T-cell (primary cell): ENCODE results near the gene LMX1A. TPM values are rescaled to one million over a fixed set of nuclear protein-coding genes. Genes with fewer than 3 reads are reported as not detected.

Experiments
- ATAC-seq, 4 experiments: fragments of 200-7000 bp in 3 of 4; fragments of 150-1000 bp in 1 of 4; cut with Tn5 transposase; replicated peaks in 1 of 4; 1 replicate in 3 of 4; 2 replicates in 1 of 4; pipeline ENCODE4 v1.10.0; 2021; ENCODE audit warnings: moderate library complexity in 3 of 4, mild to moderate bottlenecking in 2 of 4, moderate number of reproducible peaks in 1 of 4
- CTCF ChIA-PET, 2 donors: fragments of 300-600 bp; sonication (Branson Sonifier 250); formaldehyde crosslinking; loops; one replicate each; lab custom pipeline; 2022; ENCODE audit warnings: antibody characterized with exemption in 2 of 2; lab: Charles Lee
- POLR2A ChIA-PET, 2 donors: fragments of 300-600 bp; sonication (Branson Sonifier 250); formaldehyde crosslinking; loops; one replicate each; lab custom pipeline; 2022; ENCODE audit warnings: antibody characterized with exemption in 2 of 2; lab: Charles Lee
- DNase-seq, 35 experiments: peaks; one replicate each; pipeline versions ENCODE4 v3.0.0 to v3.0.0-alpha.2; 2013 to 2023
- H3K27ac ChIP-seq: one replicate; pipeline ENCODE4 v1.5.1; 2013; ENCODE audit warnings: low read length
- H3K27me3 ChIP-seq, 2 experiments: replicated peaks in 1 of 2; 1 replicate in 1 of 2; 2 replicates in 1 of 2; pipeline versions ENCODE4 v1.6.1 to v1.7.0; 2013; ENCODE audit warnings: low read length in 1 of 2, mixed read lengths in 1 of 2; ENCODE audit not compliant: control insufficient read depth in 2 of 2, insufficient read depth in 2 of 2; ENCODE audit errors: extremely low read depth in 1 of 2
- H3K36me3 ChIP-seq, 2 donors: 1 replicate in 1 of 2; 2 replicates in 1 of 2; pipeline versions ENCODE4 v1.6.1 to v1.7.0; 2013; ENCODE audit warnings: low read length in 1 of 2; ENCODE audit not compliant: control insufficient read depth in 2 of 2, insufficient read depth in 1 of 2; ENCODE audit errors: extremely low read depth in 1 of 2
- H3K4me1 ChIP-seq, 2 experiments: 1 replicate in 1 of 2; 2 replicates in 1 of 2; pipeline versions ENCODE4 v1.6.1 to v1.7.0; 2013; ENCODE audit warnings: low read length in 2 of 2, mixed read lengths in 1 of 2; ENCODE audit not compliant: insufficient read depth in 2 of 2, control insufficient read depth in 1 of 2; ENCODE audit errors: extremely low read depth in 1 of 2
- H3K4me3 ChIP-seq, 2 donors: 1 replicate in 1 of 2; 2 replicates in 1 of 2; pipeline versions ENCODE4 v1.5.1 to v1.7.0; 2013; ENCODE audit warnings: mild to moderate bottlenecking in 2 of 2, low read length in 1 of 2, moderate library complexity in 1 of 2; ENCODE audit not compliant: control insufficient read depth in 1 of 2; ENCODE audit errors: extremely low read depth in 1 of 2
- H3K9me3 ChIP-seq: 2 replicates; pipeline ENCODE4 v1.7.0; 2013
- H3K27ac Mint-ChIP-seq, 2 donors: one replicate each; pipeline ENCODE4 v1.8.0; 2020 to 2021; ENCODE audit warnings: mild to moderate bottlenecking in 2 of 2, mixed read lengths in 2 of 2
- H3K27me3 Mint-ChIP-seq, 2 donors: one replicate each; pipeline ENCODE4 v1.8.0; 2021 to 2022; ENCODE audit warnings: mixed read lengths in 2 of 2
- H3K36me3 Mint-ChIP-seq: one replicate; pipeline ENCODE4 v1.8.0; 2021; ENCODE audit warnings: mixed read lengths
- H3K4me1 Mint-ChIP-seq, 3 donors: one replicate each; pipeline ENCODE4 v1.8.0; 2020 to 2022; ENCODE audit warnings: mixed read lengths in 3 of 3, mild to moderate bottlenecking in 1 of 3
- H3K4me3 Mint-ChIP-seq, 3 donors: one replicate each; pipeline ENCODE4 v1.8.0; 2020 to 2022; ENCODE audit warnings: mild to moderate bottlenecking in 3 of 3, mixed read lengths in 3 of 3, moderate library complexity in 3 of 3
- H3K9me3 Mint-ChIP-seq, 3 donors: one replicate each; pipeline ENCODE4 v1.8.0; 2020 to 2022; ENCODE audit warnings: mixed read lengths in 3 of 3
- WGBS: methylation state at CpG from one replicate; pipeline ENCODE4 v1.1.5; 2013; ENCODE audit warnings: missing lambda C conversion rate; ENCODE audit not compliant: insufficient coverage; 5-methylcytosine and 5-hydroxymethylcytosine counted together
- total RNA-seq, 35 experiments: library from RNA in 6 of 35; stranded (reverse) in 6 of 35; fragments of 120-200 nt in 1 of 35; gene quantifications; one replicate each; pipeline versions ENCODE4 v1.2.1 to v1.2.4 and lab custom pipeline; 2013 to 2026

The LMX1A gene
- total RNA-seq, 5 donors from 2014 or later (not counting 1 experiment from before 2014, with no cell fraction given): not detected

DNA sequence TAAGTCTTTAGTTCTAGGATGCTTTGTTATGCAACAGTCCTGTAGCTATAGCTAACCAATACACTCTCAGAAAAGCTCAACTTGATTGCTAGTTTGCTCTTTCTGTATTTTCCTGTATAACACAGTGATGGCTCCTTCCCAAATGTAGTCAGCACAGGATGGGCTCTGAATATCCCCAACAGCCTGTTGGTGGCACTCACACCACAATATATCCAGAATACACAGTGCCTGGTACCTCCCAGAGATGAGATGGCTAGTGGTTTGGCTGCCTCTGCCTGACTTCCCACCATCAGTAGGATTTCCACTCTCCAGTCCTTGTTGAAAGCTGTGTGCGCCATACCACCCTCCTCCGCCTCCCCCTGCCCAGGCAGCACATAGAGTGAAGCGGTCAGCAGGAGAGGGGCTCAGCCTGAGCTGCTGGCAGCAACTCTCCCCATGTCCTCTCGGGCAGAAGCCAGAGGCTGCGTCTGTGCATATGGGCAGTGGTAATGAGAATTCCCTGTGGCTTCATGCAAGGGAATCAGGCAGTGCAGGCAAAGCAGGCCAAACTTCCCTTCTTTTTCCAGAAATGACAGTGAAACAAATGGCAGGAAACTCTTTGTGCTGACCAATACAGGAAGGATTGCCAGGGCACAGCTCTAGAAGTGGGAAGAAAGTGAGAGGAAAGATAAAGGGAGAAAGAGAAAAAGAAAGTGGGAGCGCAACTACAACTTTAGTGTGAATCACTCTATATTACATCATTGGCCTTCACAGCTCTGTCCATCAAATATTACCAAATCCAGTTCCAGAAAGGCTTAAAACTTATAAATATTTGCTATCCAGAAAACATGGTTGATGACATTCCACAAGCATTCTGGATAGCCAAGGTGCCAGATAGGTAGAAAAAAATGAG is 49.7 kb downstream of the LMX1A start:
- Histone ChIP-seq H3K4me1 (no peaks in the 10 kb centered on the region), H3K36me3 (no peaks in the 10 kb centered on the region), H3K4me3 (no peak overlapping the region), H3K9me3 (no peaks in the 10 kb centered on the region), H3K27ac (no peak overlapping the region), H3K27me3 (no peaks in the 10 kb centered on the region)
- ChIA-PET POLR2A (no interaction called here), CTCF (interaction anchor here in 1 of 2 donors (0.5 kb wide), 1 partner anchor 141 kb away, joined by 4 read pairs; no protein-coding TSS in a partner anchor)
- no peak overlapping the region for H3K4me3 Mint-ChIP-seq
- no peaks in the 10 kb centered on the region for H3K36me3 Mint-ChIP-seq
- 57% methylated on average over 5 of the region's 6 CpGs for WGBS
- ATAC-seq (no peak), DNase-seq (no peak)
- peaks cover 0 to 2% (median 0%) of the 10 kb centered on the region in 3 donors for H3K9me3 Mint-ChIP-seq
- H3K27me3 Mint-ChIP-seq: peaks cover 13 to 17% of the 10 kb centered on the region in 2 donors
- H3K4me1 Mint-ChIP-seq: no peaks in the 10 kb centered on the region
- H3K27ac Mint-ChIP-seq: no peak overlapping the region

- POLR2A ChIA-PET: no interaction called here
These were observed 53.1 kb downstream of the LMX1A start for GRCh38 chr1:165303386-165303785.

DNA sequence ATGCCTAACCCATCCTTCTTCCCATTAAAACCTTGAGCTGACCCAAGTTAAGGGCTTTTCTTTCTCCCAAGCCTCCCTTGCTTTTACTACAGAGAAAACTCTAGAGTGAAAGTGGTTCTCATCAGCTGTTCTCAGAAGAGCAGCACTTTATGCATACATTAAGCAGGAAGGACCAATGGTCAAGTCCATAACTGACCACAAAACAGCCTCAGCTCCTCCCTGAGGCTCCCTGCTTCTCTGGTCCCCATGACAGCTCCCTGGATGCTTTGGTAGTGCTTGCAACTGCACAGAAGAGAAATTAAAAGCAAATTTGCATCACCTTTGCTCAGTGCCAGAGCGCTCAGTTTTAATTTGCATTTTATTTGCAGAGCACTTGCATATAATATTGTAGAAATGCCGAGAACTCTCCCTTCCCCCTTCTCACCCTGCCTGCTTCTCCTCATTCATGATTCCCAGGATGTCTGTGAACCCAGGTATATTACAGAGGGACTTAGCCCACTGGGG is 56.1 kb downstream of the LMX1A start:
- H3K4me1 ChIP-seq: no peaks in the 10 kb centered on the region
- no peaks in the 10 kb centered on the region for H3K36me3 Mint-ChIP-seq
- H3K27me3 ChIP-seq: peaks cover 0 to 6% of the 10 kb centered on the region in 2 experiments
- 100% methylated on average over 1 of the region's 2 CpGs for WGBS
- ATAC-seq: no peak
- H3K27ac ChIP-seq: no peak overlapping the region
- CTCF ChIA-PET: no interaction called here
- H3K4me3 ChIP-seq: no peak overlapping the region
- peaks cover 4 to 23% of the 10 kb centered on the region in 2 donors for H3K27me3 Mint-ChIP-seq
- H3K36me3 ChIP-seq: no peaks in the 10 kb centered on the region
- POLR2A ChIA-PET: no interaction called here
- H3K4me1 Mint-ChIP-seq: no peaks in the 10 kb centered on the region
- H3K27ac Mint-ChIP-seq: no peak overlapping the region
- no peak for DNase-seq
- no peak overlapping the region for H3K4me3 Mint-ChIP-seq
- H3K9me3 Mint-ChIP-seq: peaks cover 0 to 2% (median 0%) of the 10 kb centered on the region in 3 donors
- H3K9me3 ChIP-seq: no peaks in the 10 kb centered on the region

More at GRCh38 chr1:165303386-165303785, 53.1 kb downstream of the LMX1A start:
- Mint-ChIP-seq H3K4me1 (no peaks in the 10 kb centered on the region), H3K36me3 (no peaks in the 10 kb centered on the region), H3K9me3 (peaks cover 0 to 2% (median 0%) of the 10 kb centered on the region in 3 donors), H3K27ac (no peak overlapping the region), H3K27me3 (peaks cover 10 to 29% of the 10 kb centered on the region in 2 donors), H3K4me3 (no peak overlapping the region)
- no peaks in the 10 kb centered on the region for H3K36me3 ChIP-seq
- DNase-seq (no peak), ATAC-seq (no peak)
- CTCF ChIA-PET: no interaction called here
- no peak overlapping the region for H3K27ac ChIP-seq
- no peaks in the 10 kb centered on the region for H3K9me3 ChIP-seq
- H3K4me3 ChIP-seq: no peak overlapping the region
- 50% methylated on average over 1 of the region's 8 CpGs for WGBS
- H3K27me3 ChIP-seq: peaks cover 0 to 1% of the 10 kb centered on the region in 2 experiments
- H3K4me1 ChIP-seq: no peaks in the 10 kb centered on the region

DNA sequence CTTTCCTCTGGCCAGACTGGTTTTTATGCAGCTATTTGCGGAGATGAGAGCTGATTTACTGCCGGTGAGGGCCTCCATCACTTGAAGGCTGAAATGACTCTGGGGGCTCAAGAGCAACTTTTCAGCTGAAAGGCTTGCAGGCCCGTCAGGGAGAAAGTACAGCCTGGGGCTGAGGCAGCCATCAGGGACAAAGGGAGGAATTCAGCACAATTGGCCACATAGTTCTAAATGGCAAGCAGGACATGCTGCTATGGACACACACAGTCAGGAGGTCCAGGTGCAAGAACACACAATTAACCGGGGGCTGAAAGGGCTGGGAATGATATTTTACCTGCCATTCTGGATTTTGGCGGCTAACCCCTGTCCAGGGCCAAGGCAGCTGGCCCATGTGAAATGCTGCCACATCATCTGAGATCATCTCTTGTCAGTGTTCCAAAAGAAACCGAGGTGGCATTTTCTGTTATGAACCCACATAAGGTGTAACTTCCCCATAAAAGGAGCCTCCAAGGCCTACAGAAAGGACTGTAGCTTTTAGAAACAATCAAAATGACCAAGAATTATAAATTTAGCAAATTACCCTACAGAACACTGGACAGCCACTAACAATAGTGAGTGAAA is 58.2 kb downstream of the LMX1A start:
- DNase-seq: no peak
- Mint-ChIP-seq H3K27me3 (peaks cover 3 to 15% of the 10 kb centered on the region in 2 donors), H3K4me1 (no peaks in the 10 kb centered on the region), H3K27ac (no peak overlapping the region), H3K9me3 (no peaks in the 10 kb centered on the region), H3K4me3 (no peak overlapping the region), H3K36me3 (no peaks in the 10 kb centered on the region)
- Histone ChIP-seq H3K9me3 (no peaks in the 10 kb centered on the region), H3K27ac (no peak overlapping the region), H3K27me3 (peaks cover 0 to 6% of the 10 kb centered on the region in 2 experiments), H3K4me3 (no peak overlapping the region), H3K36me3 (no peaks in the 10 kb centered on the region), H3K4me1 (no peaks in the 10 kb centered on the region)
- ATAC-seq: no peak
- POLR2A ChIA-PET: no interaction called here
- CTCF ChIA-PET: no interaction called here
- 84% methylated on average over 6 of the region's 6 CpGs for whole genome bisulfite sequencing

- no peaks in the 10 kb centered on the region for H3K36me3 Mint-ChIP-seq
- Histone ChIP-seq H3K4me1 (no peaks in the 10 kb centered on the region), H3K36me3 (no peaks in the 10 kb centered on the region), H3K9me3 (no peaks in the 10 kb centered on the region), H3K4me3 (no peak overlapping the region), H3K27ac (no peak overlapping the region), H3K27me3 (peaks cover 0 to 6% of the 10 kb centered on the region in 2 experiments)
- 80% methylated on average over 1 of the region's 4 CpGs for WGBS
- POLR2A ChIA-PET: no interaction called here
- H3K4me1 Mint-ChIP-seq: no peaks in the 10 kb centered on the region
- DNase-seq: no peak
- H3K27ac Mint-ChIP-seq: no peak overlapping the region
- no peak overlapping the region for H3K4me3 Mint-ChIP-seq
- H3K9me3 Mint-ChIP-seq: no peaks in the 10 kb centered on the region
- CTCF ChIA-PET: no interaction called here
- ATAC-seq: no peak
- H3K27me3 Mint-ChIP-seq: peaks cover 3 to 9% of the 10 kb centered on the region in 2 donors
These were observed 60.3 kb downstream of the LMX1A start for GRCh38 chr1:165296205-165296604.

DNA sequence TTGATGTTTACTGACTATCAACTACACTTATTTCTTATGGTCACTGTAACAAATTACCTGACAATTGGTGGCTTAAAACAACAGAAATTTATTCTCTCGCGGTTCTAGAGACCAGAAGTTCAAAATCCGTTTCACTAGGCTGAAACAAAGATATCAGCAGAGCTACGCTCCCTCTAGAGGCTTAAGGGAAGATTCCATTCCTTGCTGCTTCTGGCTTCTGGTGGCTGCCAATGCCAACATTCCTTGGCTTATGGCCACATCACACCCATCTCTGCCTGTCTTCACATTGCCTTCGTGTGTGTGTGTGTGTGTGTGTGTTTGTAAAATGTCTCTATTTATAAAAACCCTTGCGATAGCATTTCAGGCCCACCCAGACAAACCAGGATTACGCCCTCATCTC is 66.4 kb downstream of the LMX1A start:
- no peaks in the 10 kb centered on the region for H3K9me3 Mint-ChIP-seq
- DNase-seq: no peak
- H3K4me1 Mint-ChIP-seq: no peaks in the 10 kb centered on the region
- H3K27ac Mint-ChIP-seq: no peak overlapping the region
- no peak for ATAC-seq
- peaks cover 0 to 10% of the 10 kb centered on the region in 2 experiments for H3K27me3 ChIP-seq
- no peak overlapping the region for H3K27ac ChIP-seq
- no peaks in the 10 kb centered on the region for H3K9me3 ChIP-seq
- ChIA-PET POLR2A (no interaction called here), CTCF (no interaction called here)
- no peaks in the 10 kb centered on the region for H3K36me3 ChIP-seq
- H3K27me3 Mint-ChIP-seq: peaks cover 14 to 25% of the 10 kb centered on the region in 2 donors
- no peaks in the 10 kb centered on the region for H3K4me1 ChIP-seq
- WGBS: 92% methylated on average over 4 of the region's 7 CpGs
- H3K4me3 Mint-ChIP-seq: no peak overlapping the region
- no peak overlapping the region for H3K4me3 ChIP-seq
- H3K36me3 Mint-ChIP-seq: no peaks in the 10 kb centered on the region
